Measurements from ENCODE around the gene FGB.
"Not testable (repeated sequence)": the region's sequence is repeated elsewhere in the genome, so short reads cannot be mapped to it uniquely, and the experiment has no call there.

DNA sequence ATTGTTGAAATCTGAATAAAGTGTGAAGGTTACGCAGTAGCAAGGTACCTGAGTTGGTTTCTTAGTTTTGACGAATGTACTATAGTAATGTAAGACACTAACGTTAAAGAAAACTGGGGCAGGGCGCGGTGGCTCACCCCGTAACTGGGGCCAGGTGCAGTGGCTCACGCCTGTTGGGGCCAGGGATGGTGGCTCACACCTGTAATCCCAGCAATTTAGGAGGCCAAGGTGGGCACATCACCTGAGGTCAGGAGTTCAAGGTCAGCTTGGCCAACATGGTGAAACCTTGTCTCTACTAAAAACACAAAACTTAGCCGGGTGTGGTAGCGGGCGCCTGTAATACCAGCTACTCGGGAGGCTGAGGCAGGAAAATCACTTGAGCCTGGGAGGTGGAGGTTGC, 34.5 kb downstream of the FGB start:
- TF ChIP-seq POLR2AphosphoS5, POLR2A, TAF1, POU2F2, SPI1 (IDR thresholded peaks at IDR 0.05; ENCODE audit: low read depth, low read length): not testable (repeated sequence)
